H9 (cell line): ENCODE measurements around the gene ARMC9. TPM values are rescaled to one million over a fixed set of nuclear protein-coding genes. Genes with fewer than 3 reads are reported as not detected.

Experiments used
- DNase-seq: peaks from one replicate; pipeline ENCODE4 v3.0.0-alpha.2; 2017
- H2AFZ ChIP-seq: one replicate; pipeline ENCODE4 v1.6.1; 2013; ENCODE audit warnings: mild to moderate bottlenecking, low read length, control low read depth, moderate library complexity
- H2AK5ac ChIP-seq: 2 replicates; pipeline ENCODE4 v1.6.1; 2013; ENCODE audit warnings: low read length, control low read depth, mixed read lengths; ENCODE audit not compliant: insufficient read length
- H2BK120ac ChIP-seq: one replicate; pipeline ENCODE4 v1.6.1; 2013; ENCODE audit warnings: low read depth, mild to moderate bottlenecking, low read length, control low read depth, inconsistent platforms; ENCODE audit not compliant: poor library complexity, severe bottlenecking
- H2BK12ac ChIP-seq: 2 replicates; pipeline ENCODE4 v1.6.1; 2013; ENCODE audit warnings: low read length, control low read depth, mixed read lengths, low read depth; ENCODE audit not compliant: insufficient read length
- H2BK15ac ChIP-seq: 2 replicates; pipeline ENCODE4 v1.6.1; 2013; ENCODE audit warnings: low read depth, low read length, control low read depth
- H2BK20ac ChIP-seq: one replicate; pipeline ENCODE4 v1.6.1; 2013; ENCODE audit warnings: low read depth, mild to moderate bottlenecking, low read length, control low read depth, inconsistent platforms; ENCODE audit not compliant: poor library complexity, severe bottlenecking
- H2BK5ac ChIP-seq: 2 replicates; pipeline ENCODE4 v1.6.1; 2013; ENCODE audit warnings: low read length, control low read depth, mixed read lengths; ENCODE audit not compliant: insufficient read length
- H3K14ac ChIP-seq: 2 replicates; pipeline ENCODE4 v1.6.1; 2013; ENCODE audit warnings: low read length, control low read depth; ENCODE audit not compliant: insufficient read depth
- H3K18ac ChIP-seq: 2 replicates; pipeline ENCODE4 v1.6.1; 2013; ENCODE audit warnings: low read depth, mild to moderate bottlenecking, mixed read lengths, low read length, control low read depth; ENCODE audit not compliant: insufficient read length
- H3K23ac ChIP-seq: 2 replicates; pipeline ENCODE4 v1.6.1; 2013; ENCODE audit warnings: low read length, control low read depth, mixed read lengths, low read depth; ENCODE audit not compliant: insufficient read length
- H3K23me2 ChIP-seq: 2 replicates; pipeline ENCODE4 v1.6.1; 2013; ENCODE audit warnings: low read depth, mild to moderate bottlenecking, mixed read lengths, low read length, control low read depth; ENCODE audit not compliant: insufficient read length, poor library complexity, severe bottlenecking
- H3K27ac ChIP-seq: 2 replicates; pipeline ENCODE4 v1.5.1; 2013; ENCODE audit warnings: low read length, control low read depth, mixed read lengths, low read depth; ENCODE audit not compliant: insufficient read length
- H3K27me3 ChIP-seq: 2 replicates; pipeline ENCODE4 v1.6.1; 2013; ENCODE audit warnings: low read length, control low read depth, inconsistent platforms; ENCODE audit not compliant: insufficient read depth
- H3K4ac ChIP-seq: 2 replicates; pipeline ENCODE4 v1.6.1; 2013; ENCODE audit warnings: low read depth, mild to moderate bottlenecking, control low read depth, inconsistent platforms, low read length, moderate library complexity
- H3K4me1 ChIP-seq: 2 replicates; pipeline ENCODE4 v1.6.1; 2013; ENCODE audit warnings: low read length, control low read depth, inconsistent platforms; ENCODE audit not compliant: insufficient read depth
- H3K4me2 ChIP-seq: 2 replicates; pipeline ENCODE4 v1.6.1; 2013; ENCODE audit warnings: low read length, control low read depth, mixed read lengths; ENCODE audit not compliant: insufficient read length, insufficient read depth
- H3K56ac ChIP-seq: 2 replicates; pipeline ENCODE4 v1.6.1; 2013; ENCODE audit warnings: low read depth, mild to moderate bottlenecking, mixed read lengths, low read length, control low read depth; ENCODE audit not compliant: insufficient read length
- H3K79me1 ChIP-seq: 2 replicates; pipeline ENCODE4 v1.6.1; 2013; ENCODE audit warnings: low read depth, mild to moderate bottlenecking, moderate library complexity, low read length, control low read depth, inconsistent platforms; ENCODE audit not compliant: insufficient read depth, poor library complexity, severe bottlenecking
- H3K79me2 ChIP-seq: 2 replicates; pipeline ENCODE4 v1.6.1; 2013; ENCODE audit warnings: low read length, control low read depth, inconsistent platforms; ENCODE audit not compliant: insufficient read depth
- H3K9ac ChIP-seq: 2 replicates; pipeline ENCODE4 v1.6.1; 2013; ENCODE audit warnings: low read length, control low read depth, mixed read lengths; ENCODE audit not compliant: insufficient read length; ENCODE audit errors: extremely low read depth
- H3K9me3 ChIP-seq: one replicate; pipeline ENCODE4 v1.6.1; 2013; ENCODE audit warnings: low read depth, low read length, inconsistent platforms; ENCODE audit not compliant: control insufficient read depth
- H3T11ph ChIP-seq: one replicate; pipeline ENCODE4 v1.6.1; 2013; ENCODE audit warnings: mild to moderate bottlenecking, low read length, control low read depth, inconsistent platforms
- H4K20me1 ChIP-seq: one replicate; pipeline ENCODE4 v1.6.1; 2013; ENCODE audit not compliant: control insufficient read depth, insufficient read length, insufficient read depth
- H4K5ac ChIP-seq: 2 replicates; pipeline ENCODE4 v1.6.1; 2013; ENCODE audit warnings: low read depth, mild to moderate bottlenecking, mixed read lengths, low read length, control low read depth; ENCODE audit not compliant: insufficient read length
- H4K8ac ChIP-seq: replicated peaks from 2 replicates; pipeline ENCODE4 v1.6.1; 2013; ENCODE audit warnings: low read length, control low read depth, mixed read lengths, low read depth; ENCODE audit not compliant: insufficient read length
- H4K91ac ChIP-seq: 2 replicates; pipeline ENCODE4 v1.6.1; 2013; ENCODE audit warnings: low read depth, mild to moderate bottlenecking, moderate library complexity, mixed read lengths, low read length, control low read depth; ENCODE audit not compliant: insufficient read length
- H3K27ac Mint-ChIP-seq, 3 experiments: 2 replicates in 2 of 3; 3 replicates in 1 of 3; pipeline ENCODE4 v1.8.0; 2020 to 2021; ENCODE audit warnings: mixed read lengths in 3 of 3, mild to moderate bottlenecking in 1 of 3, moderate library complexity in 1 of 3
- H3K27me3 Mint-ChIP-seq: 2 replicates; pipeline ENCODE4 v1.8.0; 2021; ENCODE audit warnings: low read depth, mild to moderate bottlenecking, moderate library complexity, mixed read lengths
- H3K36me3 Mint-ChIP-seq, 3 experiments: 2 replicates in 2 of 3; 3 replicates in 1 of 3; pipeline ENCODE4 v1.8.0; 2020 to 2021; ENCODE audit warnings: low read depth in 3 of 3, mixed read lengths in 3 of 3; ENCODE audit not compliant: insufficient read depth in 1 of 3
- H3K4me1 Mint-ChIP-seq, 2 experiments: 2 replicates each; pipeline ENCODE4 v1.8.0; 2020; ENCODE audit warnings: mixed read lengths in 2 of 2
- H3K4me3 Mint-ChIP-seq, 2 experiments: 2 replicates in 1 of 2; 3 replicates in 1 of 2; pipeline ENCODE4 v1.8.0; 2020 to 2021; ENCODE audit warnings: mild to moderate bottlenecking in 2 of 2, mixed read lengths in 2 of 2, moderate library complexity in 1 of 2
- H3K9me3 Mint-ChIP-seq, 2 experiments: 2 replicates in 1 of 2; 3 replicates in 1 of 2; pipeline ENCODE4 v1.8.0; 2020; ENCODE audit warnings: mild to moderate bottlenecking in 2 of 2, mixed read lengths in 2 of 2, moderate library complexity in 1 of 2
- WGBS: extraction: QIAGEN DNeasy Blood & Tissue Kit; methylation state at CpG from one replicate; pipeline ENCODE4 v1.1.7; 2013; ENCODE audit warnings: missing lambda C conversion rate, low lambda C conversion rate, mixed read lengths; ENCODE audit not compliant: insufficient read length; ENCODE audit errors: extremely low coverage; 5-methylcytosine and 5-hydroxymethylcytosine counted together
- total RNA-seq: library from RNA; stranded (reverse); gene quantifications from 2 replicates; pipeline ENCODE4 v1.2.1, GENCODE V29; 2021
- TF ChIP-seq, protein P1 (sequence below): fragments of 200-600 bp; sonication (generic); conservative IDR thresholded peaks from 3 replicates; pipeline ENCODE4 v1.8.0; 2021; ENCODE audit warnings: antibody characterized with exemption, mild to moderate bottlenecking

Gene ARMC9
- total RNA-seq, 1 experiment from 2014 or later: 37.6 TPM

DNA sequence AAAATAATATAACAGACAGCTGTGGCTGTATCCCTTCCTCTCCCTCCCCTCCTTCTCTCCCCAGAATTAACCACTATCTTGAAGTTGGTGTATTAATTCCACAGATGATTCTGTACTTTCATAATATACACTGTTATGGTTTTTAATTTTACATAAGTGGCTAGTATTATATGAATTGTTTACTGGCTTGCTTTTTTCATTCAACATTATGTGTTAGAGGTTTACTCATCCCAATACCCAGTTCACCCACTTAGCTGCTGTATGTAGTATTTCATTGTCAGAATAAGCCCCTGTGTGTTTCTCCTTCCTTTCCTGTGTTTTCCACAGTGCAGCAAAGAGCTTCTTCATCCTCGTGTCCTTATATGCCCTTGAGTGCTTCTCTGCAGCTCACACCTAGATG is 121.4 kb downstream of the ARMC9 start:
- Histone ChIP-seq H3K4me1 (no peaks in the 10 kb centered on the region), H3K9me3 (no peaks in the 10 kb centered on the region), H3K79me2 (no peaks in the 10 kb centered on the region), H2BK20ac (no peak overlapping the region), H2BK120ac (no peak overlapping the region), H2BK12ac (no peak overlapping the region), H3K4ac (no peak overlapping the region), H2AK5ac (no peak overlapping the region), H4K8ac (no peak overlapping the region), H3K79me1 (no peaks in the 10 kb centered on the region), H4K5ac (no peak overlapping the region), H3K23me2 (no peaks in the 10 kb centered on the region), H3K27me3 (no peaks in the 10 kb centered on the region), H3K9ac (no peak overlapping the region), H3T11ph (no peak overlapping the region), H2BK5ac (no peak overlapping the region), H3K18ac (no peak overlapping the region), H3K4me2 (no peak overlapping the region), H2BK15ac (no peak overlapping the region), H3K14ac (no peak overlapping the region), H4K91ac (no peak overlapping the region), H2AFZ (no peak overlapping the region), H3K56ac (no peak overlapping the region), H3K27ac (no peak overlapping the region), H4K20me1 (no peaks in the 10 kb centered on the region), H3K23ac (no peak overlapping the region)
- no CpG with 5 or more reads among the region's 1 CpG for WGBS
- DNase-seq: no peak
- peaks cover 2 to 3% of the 10 kb centered on the region in 2 experiments; a peak in 2 of 5 replicates for H3K9me3 Mint-ChIP-seq
- H3K36me3 Mint-ChIP-seq: peaks cover 0 to 16% (median 5%) of the 10 kb centered on the region in 3 experiments; a peak in 3 of 7 replicates
- H3K27me3 Mint-ChIP-seq: no peaks in the 10 kb centered on the region
- peak overlapping the region in 1 of 3 experiments; percentile 53; a peak in 2 of 7 replicates for H3K27ac Mint-ChIP-seq
- H3K4me3 Mint-ChIP-seq: no peak overlapping the region
- TF ChIP-seq, protein P1, sequence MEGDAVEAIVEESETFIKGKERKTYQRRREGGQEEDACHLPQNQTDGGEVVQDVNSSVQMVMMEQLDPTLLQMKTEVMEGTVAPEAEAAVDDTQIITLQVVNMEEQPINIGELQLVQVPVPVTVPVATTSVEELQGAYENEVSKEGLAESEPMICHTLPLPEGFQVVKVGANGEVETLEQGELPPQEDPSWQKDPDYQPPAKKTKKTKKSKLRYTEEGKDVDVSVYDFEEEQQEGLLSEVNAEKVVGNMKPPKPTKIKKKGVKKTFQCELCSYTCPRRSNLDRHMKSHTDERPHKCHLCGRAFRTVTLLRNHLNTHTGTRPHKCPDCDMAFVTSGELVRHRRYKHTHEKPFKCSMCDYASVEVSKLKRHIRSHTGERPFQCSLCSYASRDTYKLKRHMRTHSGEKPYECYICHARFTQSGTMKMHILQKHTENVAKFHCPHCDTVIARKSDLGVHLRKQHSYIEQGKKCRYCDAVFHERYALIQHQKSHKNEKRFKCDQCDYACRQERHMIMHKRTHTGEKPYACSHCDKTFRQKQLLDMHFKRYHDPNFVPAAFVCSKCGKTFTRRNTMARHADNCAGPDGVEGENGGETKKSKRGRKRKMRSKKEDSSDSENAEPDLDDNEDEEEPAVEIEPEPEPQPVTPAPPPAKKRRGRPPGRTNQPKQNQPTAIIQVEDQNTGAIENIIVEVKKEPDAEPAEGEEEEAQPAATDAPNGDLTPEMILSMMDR: no peak
- H3K4me1 Mint-ChIP-seq: peaks cover 9 to 11% of the 10 kb centered on the region in 2 experiments
